ENCODE measurements around the gene MTA1. TPM values are rescaled to one million over a fixed set of nuclear protein-coding genes. Genes with fewer than 3 reads are reported as not detected.

Gene MTA1
- total and polyA plus RNA-seq, 2 donors from 2014 or later, result 30.4 to 112 TPM

- H3K9me3 ChIP-seq (ENCODE audit: control insufficient read depth in 2 of 3, insufficient read depth in 1 of 3, low read length in 3 of 3), result peaks cover 0 to 6% (median 0%) of the 10 kb centered on the region in 3 donors
- peak overlapping the region; percentile 42 to 51 for H3K27ac ChIP-seq (ENCODE audit: low read depth in 2 of 2, low read length in 2 of 2)
- H3K4me3 ChIP-seq (ENCODE audit: low read length in 3 of 3), result peak overlapping the region; percentile 34 to 79 (median 55)
- H3K27me3 ChIP-seq (ENCODE audit: control insufficient read depth, insufficient read depth, low read length), result no peaks in the 10 kb centered on the region
- peak in 3 of 5 donors; percentile 78 to 83 (median 80) for DNase-seq
- peak overlapping the region; percentile 40 to 65 (median 43) for H3K9ac ChIP-seq (ENCODE audit: low read length in 3 of 3)
- TF ChIP-seq CTCF (IDR thresholded peaks at IDR 0.05; ENCODE audit: borderline replicate concordance, extremely low read depth, insufficient read depth), result no peak
- H3K36me3 ChIP-seq (ENCODE audit: control insufficient read depth in 2 of 3, insufficient read depth in 3 of 3, low read length in 3 of 3), result no peaks in the 10 kb centered on the region
- peaks cover 0 to 13% (median 5%) of the 10 kb centered on the region in 3 donors for H3K4me1 ChIP-seq (ENCODE audit: control insufficient read depth in 2 of 3, insufficient read depth in 2 of 3, low read depth in 1 of 3, low read length in 3 of 3)
- no peak for FAIRE-seq
- intact Hi-C loops (cut with DNase I), result no loop called here
Observed at GRCh38 chr14:105398726-105399465, 20.7 kb upstream of the MTA1 start.

DNA sequence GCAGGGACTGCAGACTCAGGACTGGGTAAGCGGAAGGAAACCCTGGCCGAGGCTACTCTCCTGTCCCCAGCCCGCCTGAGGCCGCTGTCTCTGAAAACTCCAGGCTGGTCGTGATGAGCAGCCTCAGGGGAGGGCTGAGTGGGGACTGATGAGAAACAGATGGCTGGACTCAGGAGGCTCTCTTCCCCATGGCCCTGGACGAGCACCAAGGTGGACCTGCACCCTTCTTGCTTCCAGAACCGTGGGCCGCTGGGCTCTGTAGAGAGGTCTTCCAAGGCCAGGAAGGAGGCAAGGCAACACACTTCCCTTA is 20.2 kb upstream of the MTA1 start:
- FAIRE-seq (no peak), DNase-seq (peak in 1 of 5 donors; percentile 68)
- Histone ChIP-seq H3K4me1 (ENCODE audit: control insufficient read depth in 2 of 3, insufficient read depth in 2 of 3, low read depth in 1 of 3, low read length in 3 of 3) (peaks cover 0 to 13% (median 5%) of the 10 kb centered on the region in 3 donors), H3K9me3 (ENCODE audit: control insufficient read depth in 2 of 3, insufficient read depth in 1 of 3, low read length in 3 of 3) (peaks cover 0 to 8% (median 0%) of the 10 kb centered on the region in 3 donors), H3K27ac (ENCODE audit: low read depth in 2 of 2, low read length in 2 of 2) (no peak overlapping the region), H3K27me3 (ENCODE audit: control insufficient read depth, insufficient read depth, low read length) (no peaks in the 10 kb centered on the region), H3K9ac (ENCODE audit: low read length in 3 of 3) (no peak overlapping the region), H3K4me3 (ENCODE audit: low read length in 3 of 3) (peak overlapping the region in 1 of 3 donors; percentile 79), H3K36me3 (ENCODE audit: control insufficient read depth in 2 of 3, insufficient read depth in 3 of 3, low read length in 3 of 3) (no peaks in the 10 kb centered on the region)
- intact Hi-C loops (cut with DNase I), result no loop called here
- no peak for TF ChIP-seq CTCF (IDR thresholded peaks at IDR 0.05; ENCODE audit: borderline replicate concordance, extremely low read depth, insufficient read depth)

GRCh38 chr14:105400016-105400415 is 19.6 kb upstream of the MTA1 start:
- peaks cover 0 to 13% (median 5%) of the 10 kb centered on the region in 3 donors for H3K4me1 ChIP-seq (ENCODE audit: control insufficient read depth in 2 of 3, insufficient read depth in 2 of 3, low read depth in 1 of 3, low read length in 3 of 3)
- intact Hi-C loops (cut with DNase I), result no loop called here
- H3K27me3 ChIP-seq (ENCODE audit: control insufficient read depth, insufficient read depth, low read length), result no peaks in the 10 kb centered on the region
- no peak for FAIRE-seq
- H3K36me3 ChIP-seq (ENCODE audit: control insufficient read depth in 2 of 3, insufficient read depth in 3 of 3, low read length in 3 of 3), result no peaks in the 10 kb centered on the region
- H3K9ac ChIP-seq (ENCODE audit: low read length in 3 of 3), result no peak overlapping the region
- no peak overlapping the region for H3K4me3 ChIP-seq (ENCODE audit: low read length in 3 of 3)
- no peak for TF ChIP-seq CTCF (IDR thresholded peaks at IDR 0.05; ENCODE audit: borderline replicate concordance, extremely low read depth, insufficient read depth)
- no peak overlapping the region for H3K27ac ChIP-seq (ENCODE audit: low read depth in 2 of 2, low read length in 2 of 2)
- peaks cover 0 to 13% (median 0%) of the 10 kb centered on the region in 3 donors for H3K9me3 ChIP-seq (ENCODE audit: control insufficient read depth in 2 of 3, insufficient read depth in 1 of 3, low read length in 3 of 3)
- DNase-seq, result peak in 1 of 5 donors; percentile 74
